Measurements from ENCODE around the gene RNU7-1.
A peak's percentile ranks its signal among the peaks of the same experiment; 100 is the strongest.

Gene RNU7-1

GRCh38 chr12:6953442-6954315 lies 10.1 kb downstream of the RNU7-1 start:
- DNase-seq (ENCODE audit: low spot score), result peak; percentile 82

GRCh38 chr12:6954316-6955107 lies 10.9 kb downstream of the RNU7-1 start:
- no peak for DNase-seq (ENCODE audit: low spot score)

GRCh38 chr12:6955108-6956020 lies 11.7 kb downstream of the RNU7-1 start:
- DNase-seq (ENCODE audit: low spot score), result no peak

GRCh38 chr12:6956021-6956727 lies 12.6 kb downstream of the RNU7-1 start:
- DNase-seq (ENCODE audit: low spot score), result peak; percentile 36

GRCh38 chr12:6957151-6957701 lies 13.6 kb downstream of the RNU7-1 start:
- peak; percentile 51 for DNase-seq (ENCODE audit: low spot score)

- no peak for DNase-seq (ENCODE audit: low spot score)
Observed at GRCh38 chr12:6957741-6958608, 14.4 kb downstream of the RNU7-1 start.

GRCh38 chr12:6958609-6959057 lies 15.0 kb downstream of the RNU7-1 start:
- DNase-seq (ENCODE audit: low spot score), result no peak

GRCh38 chr12:6959058-6959804 lies 15.6 kb downstream of the RNU7-1 start:
- peak; percentile 86 for DNase-seq (ENCODE audit: low spot score)

- no peak for DNase-seq (ENCODE audit: low spot score)
Observed at GRCh38 chr12:6959805-6960592, 16.4 kb downstream of the RNU7-1 start.

- peak; percentile 42 for DNase-seq (ENCODE audit: low spot score)
Observed at GRCh38 chr12:6960593-6961277, 17.1 kb downstream of the RNU7-1 start.

GRCh38 chr12:6961278-6961694 lies 17.7 kb downstream of the RNU7-1 start:
- DNase-seq (ENCODE audit: low spot score), result peak; percentile 96

GRCh38 chr12:6961695-6962284 lies 18.2 kb downstream of the RNU7-1 start:
- DNase-seq (ENCODE audit: low spot score), result no peak

- DNase-seq (ENCODE audit: low spot score), result no peak
Observed at GRCh38 chr12:6962285-6963015, 18.8 kb downstream of the RNU7-1 start.

GRCh38 chr12:6963016-6963731 lies 19.6 kb downstream of the RNU7-1 start:
- no peak for DNase-seq (ENCODE audit: low spot score)

GRCh38 chr12:6963791-6964413 lies 20.3 kb downstream of the RNU7-1 start:
- no peak for DNase-seq (ENCODE audit: low spot score)

All from CD4-positive, alpha-beta T cell treated with Interleukin-2 at 100 ng/mL for 4 hours (primary cell).